Islet of Langerhans (tissue), 1 donor: ENCODE measurements around the gene CDC123.
"Not testable (repeated sequence)": the region's sequence is repeated elsewhere in the genome, so short reads cannot be mapped to it uniquely, and the experiment has no call there.

Source experiments
- FAIRE-seq: peaks from one replicate; lab custom pipeline; 2011; peaks lifted over from hg19 to GRCh38; lab: Jason Lieb, UNC

The CDC123 gene

GRCh38 chr10:12195603-12196506 is at the start of gene CDC123, which contains the start of gene NUDT5:
Gene CDC123 (plus strand): TSS chr10:12196188. CDS start chr10:12196246, 58 bp downstream.
Gene NUDT5 (minus strand): TSS chr10:12195891. CDS start chr10:12186291, 9,600 bp downstream.
- no peak for FAIRE-seq

DNA sequence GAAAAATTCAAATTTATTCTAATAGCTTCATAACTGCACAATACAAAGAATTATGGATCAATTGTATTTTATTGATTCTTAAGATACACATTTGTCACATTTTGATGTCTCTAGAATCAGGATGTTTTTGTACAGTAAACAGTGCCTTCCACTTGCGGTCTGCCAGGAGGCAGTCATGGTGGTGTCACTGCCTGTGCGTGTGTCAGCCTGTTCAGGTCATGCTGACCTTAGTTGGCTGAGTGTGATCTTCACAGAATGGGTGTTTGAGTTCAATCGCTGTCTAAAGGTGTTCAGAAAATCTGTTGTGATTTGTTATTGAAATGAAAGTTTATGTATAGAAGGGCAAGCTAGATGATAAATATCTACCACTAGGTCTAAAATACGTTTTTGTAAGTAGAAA is 45.8 kb upstream of the CDC123 start:
- FAIRE-seq: no peak

DNA sequence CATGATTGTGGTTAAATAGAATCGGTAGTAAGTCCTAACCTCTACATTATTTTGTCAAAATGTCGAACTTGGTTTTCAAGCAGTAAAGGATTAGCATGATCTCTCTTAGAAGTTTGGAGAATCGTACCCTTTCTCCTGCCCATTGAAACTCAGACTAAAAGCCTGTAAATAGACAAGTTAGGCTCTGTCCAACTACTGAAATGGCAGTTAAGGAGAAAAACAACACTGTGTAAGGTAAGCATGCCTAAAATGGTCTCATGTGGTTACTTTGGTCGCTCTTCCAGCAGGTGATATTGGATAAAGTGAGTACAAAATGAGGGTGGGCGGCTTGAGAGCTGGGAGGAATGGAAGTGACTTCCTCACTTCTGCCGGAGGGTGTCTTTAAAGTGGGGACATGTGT is 41.5 kb upstream of the CDC123 start:
- no peak for FAIRE-seq

- no peak for FAIRE-seq
Measured at GRCh38 chr10:12156367-12157123, 39.4 kb upstream of the CDC123 start.

DNA sequence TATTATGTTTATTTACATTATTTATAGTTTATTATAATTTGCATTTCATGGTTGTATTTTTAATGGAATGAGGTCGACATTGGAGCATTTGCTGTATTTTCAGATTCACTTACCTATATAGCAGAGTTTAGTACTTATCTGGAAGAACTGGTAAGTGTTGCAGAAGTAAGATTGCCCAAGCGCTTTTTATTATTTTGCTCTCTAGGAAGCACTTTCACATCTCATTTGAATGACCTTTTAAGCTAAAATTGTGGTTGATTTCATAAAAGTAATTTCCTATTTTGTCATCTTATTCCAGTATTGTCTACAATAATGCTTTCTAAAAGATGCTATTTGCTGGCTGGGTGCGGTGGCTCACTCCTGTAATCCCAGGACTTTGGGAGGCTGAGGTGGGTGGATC is 37.9 kb upstream of the CDC123 start:
- no peak for FAIRE-seq

GRCh38 chr10:12160664-12161063 is 35.3 kb upstream of the CDC123 start:
- no peak for FAIRE-seq

GRCh38 chr10:12162927-12163326 is 33.1 kb upstream of the CDC123 start:
- no peak for FAIRE-seq

GRCh38 chr10:12164085-12164484 is 31.9 kb upstream of the CDC123 start:
- no peak for FAIRE-seq

DNA sequence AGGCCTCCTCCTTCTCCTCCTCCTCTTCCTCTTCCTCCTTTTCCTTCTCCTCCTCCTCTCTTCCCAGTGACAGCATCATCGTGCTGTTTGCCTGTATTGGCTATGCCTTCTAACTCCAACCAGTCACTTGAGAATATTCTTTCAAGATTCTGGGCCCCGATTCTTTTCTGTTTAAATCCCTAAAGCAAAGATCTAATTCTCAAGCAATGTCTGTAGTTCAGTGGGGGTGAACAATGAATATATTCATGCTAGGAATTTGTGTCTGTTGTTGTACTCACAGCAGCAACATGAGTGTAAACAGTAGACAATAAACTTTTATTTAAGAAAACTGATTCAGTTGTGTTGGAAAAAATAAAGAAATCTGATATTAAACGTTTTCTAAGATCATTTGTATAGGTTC is 31.0 kb upstream of the CDC123 start:
- FAIRE-seq: no peak

DNA sequence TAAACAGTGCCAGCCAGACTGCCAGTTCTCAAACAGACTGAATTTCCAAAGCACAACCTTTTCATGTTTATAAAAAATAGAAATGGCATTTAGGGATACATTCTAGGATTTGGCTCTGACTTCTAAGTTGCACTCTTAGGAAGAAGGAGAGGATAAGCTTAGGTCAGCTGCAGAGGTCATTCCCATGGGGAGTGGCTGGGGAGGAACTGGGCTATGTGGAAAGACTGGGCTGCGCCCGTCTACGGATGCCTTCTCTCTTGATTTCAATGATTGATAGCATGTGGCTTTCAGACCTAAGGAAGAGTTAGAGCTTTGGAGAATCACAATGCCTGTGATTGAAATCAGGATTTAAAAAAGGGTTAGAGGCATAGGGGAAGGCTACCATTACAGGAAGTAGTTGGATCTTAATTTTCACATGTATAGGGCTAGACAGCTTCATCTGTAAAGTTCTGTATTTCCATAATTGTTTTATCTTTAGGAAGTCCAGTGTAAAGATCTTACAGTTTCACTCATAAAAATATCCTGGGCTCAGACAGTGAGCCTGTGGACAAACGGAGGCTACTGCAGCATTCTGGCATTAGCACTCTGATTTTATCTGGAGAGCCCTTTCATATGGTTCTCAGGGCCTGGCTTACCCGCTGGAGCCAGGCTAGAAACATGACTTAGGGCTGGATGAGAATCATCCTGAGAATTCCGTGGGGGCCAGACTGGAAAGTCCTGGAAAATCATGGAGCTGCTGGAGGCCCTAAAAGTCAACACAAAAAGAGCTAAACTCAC is 29.8 kb upstream of the CDC123 start:
- no peak for FAIRE-seq

- FAIRE-seq: not testable (repeated sequence)
Measured at GRCh38 chr10:12171512-12171911, 24.5 kb upstream of the CDC123 start.

DNA sequence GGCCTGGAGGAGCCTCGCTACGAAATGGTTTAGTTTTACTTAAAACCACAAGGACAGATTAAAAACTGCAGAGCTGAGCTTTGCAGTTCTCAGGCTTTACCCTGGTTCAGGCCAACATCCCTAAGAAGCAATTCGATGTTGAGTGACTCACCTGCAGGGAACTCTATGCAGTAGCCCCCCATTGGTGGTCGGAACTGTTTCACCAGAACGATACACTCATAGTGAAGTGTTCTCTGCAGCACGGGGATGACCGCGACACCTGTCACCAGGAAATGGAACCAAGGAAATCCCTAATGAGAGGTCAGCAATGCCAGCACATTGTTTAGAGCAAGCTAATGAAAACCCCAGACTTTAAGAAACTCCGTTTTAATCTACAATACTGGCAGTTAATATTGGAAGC is 18.3 kb upstream of the CDC123 start:
- FAIRE-seq: no peak

DNA sequence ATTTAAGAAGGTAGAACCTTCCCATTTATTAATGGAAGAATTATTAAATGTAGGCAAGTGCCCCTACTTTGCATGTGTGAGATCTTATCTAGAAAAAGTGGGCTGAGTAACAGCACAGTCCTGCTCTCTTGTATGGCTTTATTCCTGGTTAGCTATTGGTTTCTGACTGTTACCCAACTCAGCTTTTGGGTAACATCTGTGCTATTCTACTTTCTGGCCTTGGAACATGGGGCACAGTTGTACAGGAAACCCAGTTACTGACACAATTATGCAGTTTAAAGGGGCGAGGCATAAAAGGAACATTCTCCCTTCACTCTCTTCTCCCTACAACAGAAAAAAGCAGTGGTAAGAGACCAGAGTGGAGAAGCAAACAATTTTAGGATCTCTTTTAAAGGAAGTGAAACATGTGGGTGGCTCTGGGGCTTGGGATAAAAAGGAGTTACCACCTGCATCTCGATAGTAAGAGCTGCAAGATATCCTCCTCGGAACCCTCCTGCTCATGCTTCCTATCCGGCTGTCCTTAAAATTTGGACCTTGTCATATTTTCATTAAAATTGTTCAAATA is 16.3 kb upstream of the CDC123 start:
- FAIRE-seq: no peak

- FAIRE-seq: no peak
Measured at GRCh38 chr10:12180221-12180974, 15.6 kb upstream of the CDC123 start.

GRCh38 chr10:12181065-12181775 is 14.8 kb upstream of the CDC123 start:
- no peak for FAIRE-seq

DNA sequence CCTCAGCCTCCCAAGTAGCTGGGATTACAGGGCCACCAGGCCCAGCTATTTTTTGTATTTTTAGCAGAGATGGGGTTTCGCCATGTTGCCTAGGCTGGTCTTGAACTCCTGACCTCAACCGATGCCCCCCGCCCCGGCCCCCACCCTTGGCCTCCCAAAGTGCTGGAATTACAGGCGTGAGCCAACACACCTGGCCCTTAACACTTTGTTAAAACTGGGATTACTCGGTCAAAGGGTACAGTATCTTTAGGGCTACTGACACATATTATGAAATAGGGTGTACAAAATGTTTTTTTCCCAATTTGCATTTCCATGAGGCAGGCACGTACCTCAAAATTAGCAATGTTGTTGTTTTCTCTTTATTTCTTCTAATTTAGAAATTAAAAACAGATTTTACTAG is 11.8 kb upstream of the CDC123 start:
- no peak for FAIRE-seq

- FAIRE-seq: no peak
Measured at GRCh38 chr10:12186323-12186722, 9.7 kb upstream of the CDC123 start.

DNA sequence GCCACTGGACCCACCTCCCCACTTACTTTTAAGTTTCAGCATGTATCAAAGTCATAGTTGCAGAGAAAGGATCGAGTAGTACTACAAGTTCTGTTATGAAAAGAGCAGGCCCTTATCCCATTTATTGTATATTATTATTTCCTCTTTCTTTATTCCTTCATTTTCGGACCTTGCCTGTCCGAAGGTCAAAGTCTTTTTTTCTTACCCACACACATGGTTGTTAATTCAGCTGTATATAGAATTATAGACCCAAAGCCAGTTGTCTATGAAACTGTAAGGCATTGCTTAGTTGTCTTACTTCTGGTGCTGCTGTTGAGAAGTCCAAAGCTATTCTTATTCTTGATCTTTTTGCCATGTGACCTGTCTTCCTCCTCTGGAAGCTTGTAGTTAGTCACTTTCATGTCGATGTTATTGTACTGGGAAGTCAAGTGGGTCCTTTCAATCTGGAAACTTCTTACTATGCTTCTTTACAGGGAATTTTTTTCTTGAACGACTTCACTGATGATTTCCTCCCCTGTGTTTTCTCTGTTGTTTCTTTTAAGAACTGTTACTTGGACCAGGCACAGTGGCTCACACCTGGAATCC is 8.6 kb upstream of the CDC123 start:
- no peak for FAIRE-seq

DNA sequence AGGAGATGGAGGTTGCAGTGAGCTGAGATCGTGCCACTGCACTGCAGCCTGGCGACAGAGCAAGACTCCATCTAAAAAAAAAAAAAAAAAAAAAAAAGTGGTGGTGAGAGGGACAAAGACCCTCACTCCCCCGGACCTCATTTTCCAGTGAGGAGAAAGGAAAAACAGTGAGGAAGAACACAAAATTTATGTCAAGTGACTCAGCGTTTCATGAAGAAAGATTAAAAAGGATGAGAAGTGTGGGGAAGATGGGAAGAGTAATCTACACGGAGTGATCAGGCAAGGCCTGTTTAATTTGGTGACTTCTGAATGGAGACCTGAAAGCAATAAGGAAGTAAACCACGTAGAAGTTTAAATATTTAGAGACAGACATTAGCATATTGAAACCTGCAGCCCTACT is 7.3 kb upstream of the CDC123 start:
- FAIRE-seq: no peak

DNA sequence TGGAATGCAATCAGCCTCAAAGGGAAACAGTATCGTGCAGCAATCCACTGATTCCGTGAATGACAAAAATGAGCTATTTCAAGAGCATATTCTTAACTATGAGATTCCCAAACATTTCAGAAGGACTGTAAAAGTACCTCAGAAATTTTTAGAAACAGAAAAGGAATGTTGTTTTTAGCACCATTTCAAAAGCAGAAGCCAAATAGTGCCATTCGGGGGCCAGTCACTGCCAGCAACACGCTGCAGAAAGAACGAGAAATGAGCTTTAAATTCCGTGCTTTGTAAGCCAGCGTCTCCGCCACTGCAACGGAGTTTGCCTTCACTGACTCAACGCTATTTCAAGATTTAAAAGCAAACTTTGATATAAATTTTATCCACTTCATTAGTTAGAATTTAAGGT is 6.6 kb upstream of the CDC123 start:
- FAIRE-seq: no peak
